GM12878 (cell line): ENCODE measurements around the gene PSMG3. TPM values are rescaled to one million over a fixed set of nuclear protein-coding genes. Genes with fewer than 3 reads are reported as not detected.

Experiments
- ATAC-seq: fragments of 200-7000 bp; cut with Tn5 transposase; 3 replicates; pipeline ENCODE4 v1.9.1; 2020; ENCODE audit warnings: mild to moderate bottlenecking, moderate library complexity
- BruUV-seq: library from RNA; stranded (reverse); fragments of 400-500 nt; replicated peaks from 2 replicates; lab custom pipeline; 2021; lab: Mats Ljungman, UMichigan
- CTCF ChIA-PET: fragments of 300-600 bp; sonication (Branson Sonifier 250); formaldehyde crosslinking; extraction: SDS; loops from one replicate; lab custom pipeline; 2021; ENCODE audit warnings: inconsistent platforms; lab: Yijun Ruan, JAX
- POLR2A ChIA-PET: fragments of 350-600 bp; formaldehyde crosslinking; extraction: SDS; loops from one replicate; lab custom pipeline; 2021; ENCODE audit warnings: inconsistent platforms; lab: Charles Lee
- RAD21 ChIA-PET: fragments of 300-600 bp; sonication (Branson Sonifier 250); formaldehyde crosslinking; loops from one replicate; lab custom pipeline; 2023; ENCODE audit warnings: antibody characterized with exemption; ENCODE audit not compliant: unreplicated experiment; lab: Charles Lee
- SMC1A ChIA-PET: fragments of 300-600 bp; sonication (Branson Sonifier 250); formaldehyde crosslinking; loops from one replicate; lab custom pipeline; 2023; ENCODE audit not compliant: unreplicated experiment, uncharacterized antibody; lab: Charles Lee
- DNase-seq: peaks from one replicate; pipeline ENCODE4 v3.0.0-alpha.2; 2011; ENCODE audit warnings: low read depth, low spot score
- FAIRE-seq: peaks from 3 replicates; lab custom pipeline; 2011; peaks lifted over from hg19 to GRCh38; lab: Jason Lieb, UNC
- H2AFZ ChIP-seq: 2 replicates; pipeline ENCODE4 v1.6.0; 2011; ENCODE audit warnings: low read depth, low read length, control low read depth; ENCODE audit not compliant: control insufficient read depth
- H3K27ac ChIP-seq: 2 replicates; pipeline ENCODE4 v1.5.1; 2011; ENCODE audit warnings: control low read depth; ENCODE audit not compliant: control insufficient read depth, insufficient read depth
- H3K27me3 ChIP-seq, 2 experiments: replicated peaks in 1 of 2; 2 replicates each; pipeline versions ENCODE4 v1.6.0 to v1.6.1; 2011; ENCODE audit warnings: low read length in 1 of 2; ENCODE audit not compliant: control insufficient read depth in 2 of 2, insufficient read depth in 2 of 2
- H3K36me3 ChIP-seq, 2 experiments: 2 replicates each; pipeline ENCODE4 v1.5.1; 2011; ENCODE audit warnings: low read length in 1 of 2; ENCODE audit not compliant: control insufficient read depth in 2 of 2, insufficient read depth in 2 of 2
- H3K4me1 ChIP-seq: 2 replicates; pipeline ENCODE4 v1.6.1; 2011; ENCODE audit warnings: mild to moderate bottlenecking, low read length, moderate library complexity, mixed read lengths; ENCODE audit not compliant: control insufficient read depth, insufficient read depth
- H3K4me2 ChIP-seq: 2 replicates; pipeline ENCODE4 v1.6.0; 2011; ENCODE audit warnings: control low read depth; ENCODE audit not compliant: control insufficient read depth, insufficient read depth
- H3K4me3 ChIP-seq: fragments of 200-600 bp; sonication (generic); 2 replicates; pipeline ENCODE4 v1.5.1; 2016
- H3K79me2 ChIP-seq: 2 replicates; pipeline ENCODE4 v1.6.0; 2011; ENCODE audit warnings: low read length; ENCODE audit not compliant: control insufficient read depth, insufficient read depth
- H3K9ac ChIP-seq: 2 replicates; pipeline ENCODE4 v1.8.0; 2011; ENCODE audit warnings: low read length, control low read depth, mixed read lengths; ENCODE audit not compliant: control insufficient read depth, insufficient read depth
- H3K9me3 ChIP-seq: replicated peaks from 3 replicates; pipeline ENCODE4 v1.5.1; 2011; ENCODE audit warnings: mild to moderate bottlenecking, low read length; ENCODE audit not compliant: control insufficient read depth, insufficient read depth
- H4K20me1 ChIP-seq: 2 replicates; pipeline ENCODE4 v1.6.0; 2011; ENCODE audit not compliant: control insufficient read depth, insufficient read depth
- FOXM1 ChIP-seq: IDR thresholded peaks from 2 replicates; pipeline ENCODE4 v1.6.1; 2012; ENCODE audit warnings: low read depth, mild to moderate bottlenecking, inconsistent platforms, low read length, moderate library complexity
- GATAD2B ChIP-seq: fragments of 450-650 bp; conservative IDR thresholded peaks from 2 replicates; pipeline ENCODE4 v1.6.1; 2017; ENCODE audit warnings: low read depth, mild to moderate bottlenecking, moderate library complexity
- IKZF2 ChIP-seq, 2 experiments: fragments of 450-650 bp; IDR thresholded peaks; 2 replicates each; pipeline ENCODE4 v1.6.1; 2017; ENCODE audit warnings: mild to moderate bottlenecking in 2 of 2, moderate library complexity in 2 of 2
- NFXL1 ChIP-seq: fragments of 450-650 bp; IDR thresholded peaks from 2 replicates; pipeline ENCODE4 v1.6.1; 2017; ENCODE audit warnings: antibody characterized with exemption, mild to moderate bottlenecking, borderline replicate concordance
- NFYB ChIP-seq: IDR thresholded peaks from 2 replicates; pipeline ENCODE4 v1.6.1; 2011; ENCODE audit warnings: low read depth, mild to moderate bottlenecking, low read length, improper control_type of control experiment, moderate library complexity; ENCODE audit not compliant: insufficient read depth
- NR2C2 ChIP-seq: IDR thresholded peaks from 2 replicates; pipeline ENCODE4 v1.6.1; 2011; ENCODE audit warnings: borderline replicate concordance, low read depth; ENCODE audit not compliant: control insufficient read depth, insufficient read length
- POLR2AphosphoS5 ChIP-seq: IDR thresholded peaks from 2 replicates; pipeline ENCODE4 v1.6.1; 2011; ENCODE audit warnings: mild to moderate bottlenecking, low read length, inconsistent platforms
- SREBF2 ChIP-seq: IDR thresholded peaks from 2 replicates; pipeline ENCODE4 v1.6.1; 2012; ENCODE audit warnings: mild to moderate bottlenecking, low read length
- TCF12 ChIP-seq: IDR thresholded peaks from 2 replicates; pipeline ENCODE4 v1.6.1; 2011; ENCODE audit warnings: low read depth, mild to moderate bottlenecking, low read length
- ZNF217 ChIP-seq: fragments of 450-650 bp; IDR thresholded peaks from 2 replicates; pipeline ENCODE4 v1.6.1; 2017; ENCODE audit warnings: antibody characterized with exemption, mild to moderate bottlenecking
- WGBS: methylation state at CpG from one replicate; pipeline ENCODE4 v1.1.6; 2016; ENCODE audit warnings: low lambda C conversion rate; ENCODE audit not compliant: insufficient replicate concordance, insufficient coverage; ENCODE audit errors: missing lambda C conversion rate; 5-methylcytosine and 5-hydroxymethylcytosine counted together
- in situ Hi-C: fragments of 300-500 bp; cut with MboI; formaldehyde crosslinking; loops from 9 replicates; pipeline ENCODE4 v1.14.3; 2018; ENCODE audit warnings: mixed read lengths
- intact Hi-C: fragments of 100-400 bp; cut with micrococcal nuclease; formaldehyde crosslinking; loops from one replicate; pipeline ENCODE4 v1.14.2; 2022; ENCODE audit not compliant: unreplicated experiment
- polyA plus RNA-seq, 11 experiments: library from polyadenylated mRNA; depleted of rRNA in 4 of 11; unstranded in 6 of 11; stranded (reverse) in 5 of 11; fragments of >200 nt; fragmentation: Nextera tagmentation in 4 of 11; fragmentation: Illumina TruSeq in 1 of 11; extraction: Ambion mirVana in 4 of 11; extraction: Trizol in 1 of 11; gene quantifications; 1 replicate in 1 of 11; 2 replicates in 10 of 11; pipeline versions ENCODE4 v1.2.1 to v1.2.3, GENCODE V29; 2011 to 2016; ENCODE audit warnings: inconsistent platforms in 2 of 11, missing spikeins in 2 of 11, low read depth in 1 of 11
- total RNA-seq, 4 experiments: library from RNA; depleted of rRNA in 3 of 4; stranded (reverse); fragments of >200 nt in 3 of 4; fragmentation: Illumina TruSeq in 1 of 4; extraction: Trizol in 1 of 4; gene quantifications; 2 replicates each; pipeline versions ENCODE4 v1.2.1 to v1.2.3, GENCODE V29; 2013 to 2021
- TF ChIP-seq, protein P1 (sequence below): IDR thresholded peaks from 2 replicates; pipeline ENCODE4 v1.6.1; 2012; ENCODE audit warnings: low read length, inconsistent platforms
- TF ChIP-seq, protein P2 (sequence below): fragments of 450-650 bp; formaldehyde crosslinking; IDR thresholded peaks from 2 replicates; pipeline ENCODE4 v1.4.0; 2020; ENCODE audit warnings: mild to moderate bottlenecking, moderate library complexity
- TF ChIP-seq, protein P3 (sequence below): fragments of 450-650 bp; conservative IDR thresholded peaks from 2 replicates; pipeline ENCODE4 v1.6.1; 2017; ENCODE audit warnings: mild to moderate bottlenecking, moderate library complexity

Gene PSMG3
- total and polyA plus RNA-seq, 10 of the 15 experiments (the other 5 are each of a cell fraction or from before 2014, with no cell fraction given), result 23.9 to 115 (median 60.6) TPM

DNA sequence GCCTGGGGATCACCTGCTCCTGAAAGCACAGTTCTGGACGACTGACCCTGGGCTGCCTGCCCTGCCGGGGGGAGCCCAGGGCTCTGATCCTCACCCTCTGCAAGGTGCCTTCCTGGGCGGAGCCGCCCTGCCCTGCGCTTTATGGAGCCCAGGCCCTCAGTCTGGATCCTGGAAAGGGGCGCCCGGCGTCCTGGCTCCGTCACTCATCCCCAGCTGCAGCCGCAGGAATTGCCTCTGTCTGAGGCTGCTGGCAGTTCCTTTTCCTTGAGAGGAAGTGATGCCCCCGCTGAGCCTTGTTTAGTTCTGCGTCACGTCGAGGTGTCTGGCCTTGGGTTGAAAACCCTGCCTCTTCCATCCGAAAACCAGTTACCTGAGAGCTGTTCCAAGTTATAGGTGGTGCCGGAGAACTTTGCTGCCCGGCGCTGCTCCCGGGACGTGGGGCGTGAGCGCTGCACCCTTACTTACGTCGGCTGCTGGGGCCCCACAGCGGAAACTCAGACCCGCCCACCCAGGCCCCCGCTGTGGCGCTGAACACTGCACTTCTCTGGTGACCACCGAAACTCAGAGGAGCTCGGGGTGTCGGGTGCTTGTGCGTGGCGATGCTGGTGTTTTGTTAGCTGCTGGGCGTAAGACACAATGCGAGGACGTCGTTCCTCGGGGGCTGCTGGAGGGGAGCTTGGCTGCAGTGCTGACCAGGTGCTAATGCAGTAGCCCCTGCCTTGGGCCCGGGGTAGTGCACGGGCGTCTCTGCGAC is 34.0 kb downstream of the PSMG3 start:
- Histone ChIP-seq H3K4me3 (no peak overlapping the region), H3K9ac (no peak overlapping the region), H3K27ac (no peak overlapping the region), H2AFZ (no peak overlapping the region), H3K4me2 (no peak overlapping the region), H3K9me3 (no peaks in the 10 kb centered on the region), H4K20me1 (peaks cover 7% of the 10 kb centered on the region; the same call in 1 of the 2 replicates), H3K4me1 (peaks cover 13% of the 10 kb centered on the region), H3K79me2 (peaks cover 42% of the 10 kb centered on the region), H3K36me3 (peaks cover 3 to 17% of the 10 kb centered on the region in 2 experiments; a peak in 3 of 4 replicates), H3K27me3 (no peaks in the 10 kb centered on the region)
- no peak for ATAC-seq
- in situ Hi-C loops, result no loop called here
- no TSS peak for BruUV-seq
- DNase-seq, result no peak
- ChIA-PET SMC1A (no interaction called here), RAD21 (interaction anchor here (0.6 to 0.7 kb wide), 2 partner anchors 23 to 718 kb away, joined by 3 read pairs; no protein-coding TSS in a partner anchor), CTCF (no interaction called here), POLR2A (interaction anchor here (1.1 kb wide), 1 partner anchor 33 kb away, joined by 3 read pairs; no protein-coding TSS in a partner anchor)
- 95% methylated on average over 35 of the region's 42 CpGs for WGBS
- intact Hi-C loops, result no loop called here
- FAIRE-seq, result no peak
- TF ChIP-seq IKZF2 (IDR thresholded peaks at IDR 0.05) (no peak), ZNF217 (no peak), SREBF2 (no peak), NFYB (no peak), NR2C2 (no peak), POLR2AphosphoS5 (no peak), GATAD2B (no peak), TCF12 (no peak), FOXM1 (no peak), NFXL1 (no peak)
- TF ChIP-seq, protein P1, sequence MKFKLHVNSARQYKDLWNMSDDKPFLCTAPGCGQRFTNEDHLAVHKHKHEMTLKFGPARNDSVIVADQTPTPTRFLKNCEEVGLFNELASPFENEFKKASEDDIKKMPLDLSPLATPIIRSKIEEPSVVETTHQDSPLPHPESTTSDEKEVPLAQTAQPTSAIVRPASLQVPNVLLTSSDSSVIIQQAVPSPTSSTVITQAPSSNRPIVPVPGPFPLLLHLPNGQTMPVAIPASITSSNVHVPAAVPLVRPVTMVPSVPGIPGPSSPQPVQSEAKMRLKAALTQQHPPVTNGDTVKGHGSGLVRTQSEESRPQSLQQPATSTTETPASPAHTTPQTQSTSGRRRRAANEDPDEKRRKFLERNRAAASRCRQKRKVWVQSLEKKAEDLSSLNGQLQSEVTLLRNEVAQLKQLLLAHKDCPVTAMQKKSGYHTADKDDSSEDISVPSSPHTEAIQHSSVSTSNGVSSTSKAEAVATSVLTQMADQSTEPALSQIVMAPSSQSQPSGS, result no peak
- TF ChIP-seq, protein P2, sequence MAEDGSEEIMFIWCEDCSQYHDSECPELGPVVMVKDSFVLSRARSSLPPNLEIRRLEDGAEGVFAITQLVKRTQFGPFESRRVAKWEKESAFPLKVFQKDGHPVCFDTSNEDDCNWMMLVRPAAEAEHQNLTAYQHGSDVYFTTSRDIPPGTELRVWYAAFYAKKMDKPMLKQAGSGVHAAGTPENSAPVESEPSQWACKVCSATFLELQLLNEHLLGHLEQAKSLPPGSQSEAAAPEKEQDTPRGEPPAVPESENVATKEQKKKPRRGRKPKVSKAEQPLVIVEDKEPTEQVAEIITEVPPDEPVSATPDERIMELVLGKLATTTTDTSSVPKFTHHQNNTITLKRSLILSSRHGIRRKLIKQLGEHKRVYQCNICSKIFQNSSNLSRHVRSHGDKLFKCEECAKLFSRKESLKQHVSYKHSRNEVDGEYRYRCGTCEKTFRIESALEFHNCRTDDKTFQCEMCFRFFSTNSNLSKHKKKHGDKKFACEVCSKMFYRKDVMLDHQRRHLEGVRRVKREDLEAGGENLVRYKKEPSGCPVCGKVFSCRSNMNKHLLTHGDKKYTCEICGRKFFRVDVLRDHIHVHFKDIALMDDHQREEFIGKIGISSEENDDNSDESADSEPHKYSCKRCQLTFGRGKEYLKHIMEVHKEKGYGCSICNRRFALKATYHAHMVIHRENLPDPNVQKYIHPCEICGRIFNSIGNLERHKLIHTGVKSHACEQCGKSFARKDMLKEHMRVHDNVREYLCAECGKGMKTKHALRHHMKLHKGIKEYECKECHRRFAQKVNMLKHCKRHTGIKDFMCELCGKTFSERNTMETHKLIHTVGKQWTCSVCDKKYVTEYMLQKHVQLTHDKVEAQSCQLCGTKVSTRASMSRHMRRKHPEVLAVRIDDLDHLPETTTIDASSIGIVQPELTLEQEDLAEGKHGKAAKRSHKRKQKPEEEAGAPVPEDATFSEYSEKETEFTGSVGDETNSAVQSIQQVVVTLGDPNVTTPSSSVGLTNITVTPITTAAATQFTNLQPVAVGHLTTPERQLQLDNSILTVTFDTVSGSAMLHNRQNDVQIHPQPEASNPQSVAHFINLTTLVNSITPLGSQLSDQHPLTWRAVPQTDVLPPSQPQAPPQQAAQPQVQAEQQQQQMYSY, result no peak
- TF ChIP-seq, protein P3, sequence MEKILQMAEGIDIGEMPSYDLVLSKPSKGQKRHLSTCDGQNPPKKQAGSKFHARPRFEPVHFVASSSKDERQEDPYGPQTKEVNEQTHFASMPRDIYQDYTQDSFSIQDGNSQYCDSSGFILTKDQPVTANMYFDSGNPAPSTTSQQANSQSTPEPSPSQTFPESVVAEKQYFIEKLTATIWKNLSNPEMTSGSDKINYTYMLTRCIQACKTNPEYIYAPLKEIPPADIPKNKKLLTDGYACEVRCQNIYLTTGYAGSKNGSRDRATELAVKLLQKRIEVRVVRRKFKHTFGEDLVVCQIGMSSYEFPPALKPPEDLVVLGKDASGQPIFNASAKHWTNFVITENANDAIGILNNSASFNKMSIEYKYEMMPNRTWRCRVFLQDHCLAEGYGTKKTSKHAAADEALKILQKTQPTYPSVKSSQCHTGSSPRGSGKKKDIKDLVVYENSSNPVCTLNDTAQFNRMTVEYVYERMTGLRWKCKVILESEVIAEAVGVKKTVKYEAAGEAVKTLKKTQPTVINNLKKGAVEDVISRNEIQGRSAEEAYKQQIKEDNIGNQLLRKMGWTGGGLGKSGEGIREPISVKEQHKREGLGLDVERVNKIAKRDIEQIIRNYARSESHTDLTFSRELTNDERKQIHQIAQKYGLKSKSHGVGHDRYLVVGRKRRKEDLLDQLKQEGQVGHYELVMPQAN, result no peak
